GM12891 (cell line): ENCODE data around the gene USH1C.

Experiments used
- POLR2A ChIP-seq: IDR thresholded peaks from 2 replicates; pipeline ENCODE4 v1.6.1; 2011; ENCODE audit warnings: low read depth, low read length, control low read depth
- POLR2AphosphoS5 ChIP-seq: IDR thresholded peaks from 2 replicates; pipeline ENCODE4 v1.6.1; 2011; ENCODE audit warnings: low read depth, low read length, control low read depth
- SPI1 ChIP-seq: IDR thresholded peaks from 2 replicates; pipeline ENCODE4 v1.6.1; 2011; ENCODE audit warnings: low read depth, low read length, control low read depth

DNA sequence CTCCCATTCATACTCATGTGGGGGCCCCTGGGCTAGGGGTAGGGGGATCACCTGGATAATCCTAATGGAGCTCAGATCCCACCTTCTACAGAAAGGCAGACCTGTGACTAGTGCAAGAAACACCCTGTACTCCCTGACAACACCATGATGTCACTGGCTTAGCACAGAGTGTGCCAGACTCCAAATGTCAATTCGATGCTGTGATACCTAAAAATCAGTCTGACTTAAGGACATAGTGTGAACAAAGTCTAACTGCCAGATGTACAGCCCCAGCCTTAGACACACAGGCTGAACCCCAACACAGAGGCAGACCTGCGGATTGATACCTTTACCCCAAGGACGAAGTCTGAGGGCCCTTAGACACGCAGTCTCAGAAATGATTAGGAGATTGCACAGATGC lies 76.1 kb downstream of the USH1C start:
- TF ChIP-seq POLR2A = no peak
- no peak for TF ChIP-seq POLR2AphosphoS5
- TF ChIP-seq SPI1 = no peak
